BJ (cell line): Measurements from ENCODE around the gene RAI1. TPM values are rescaled to one million over a fixed set of nuclear protein-coding genes. Genes with fewer than 3 reads are reported as not detected.

Experiments
- CTCF ChIA-PET: fragments of 350-600 bp; formaldehyde crosslinking; extraction: SDS; loops from one replicate; lab custom pipeline; 2021; ENCODE audit warnings: antibody characterized with exemption, inconsistent platforms; lab: Yijun Ruan, JAX
- POLR2A ChIA-PET: fragments of 300-600 bp; sonication (Branson Sonifier 250); formaldehyde crosslinking; extraction: SDS; loops from one replicate; lab custom pipeline; 2021; ENCODE audit warnings: antibody characterized with exemption; lab: Charles Lee
- DNase-seq: peaks from one replicate; pipeline ENCODE4 v3.0.0-alpha.2; 2011; ENCODE audit warnings: low read depth
- H3K27me3 ChIP-seq: 2 replicates; pipeline ENCODE4 v1.6.0; 2011; ENCODE audit warnings: low read length; ENCODE audit not compliant: control insufficient read depth, insufficient read depth
- H3K36me3 ChIP-seq: 2 replicates; pipeline ENCODE4 v1.5.1; 2011; ENCODE audit warnings: low read length; ENCODE audit not compliant: control insufficient read depth, insufficient read depth
- H3K4me3 ChIP-seq: 2 replicates; pipeline ENCODE4 v1.5.1; 2011; ENCODE audit warnings: low read depth, mild to moderate bottlenecking, control low read depth, low read length
- CTCF ChIP-seq: IDR thresholded peaks from 2 replicates; pipeline ENCODE4 v1.5.1; 2011; ENCODE audit warnings: low read depth, mild to moderate bottlenecking, control low read depth, inconsistent platforms, low read length, moderate library complexity; ENCODE audit not compliant: insufficient read depth
- polyA plus RNA-seq: library from polyadenylated mRNA; depleted of rRNA; stranded (reverse); fragments of >200 nt; gene quantifications from 2 replicates; pipeline ENCODE4 v1.2.3, GENCODE V29; 2011

RAI1 gene
- polyA plus RNA-seq, 1 experiment: 2.4 TPM

GRCh38 chr17:17668775-17669579 lies 12.3 kb upstream of the RAI1 start:
- POLR2A ChIA-PET: no interaction called here
- DNase-seq: no peak
- no peak overlapping the region for H3K4me3 ChIP-seq
- CTCF ChIA-PET: interaction anchor here (0.6 to 4.9 kb wide), 5 partner anchors 11 to 389 kb away, joined by 3 to 19 read pairs (median 3); no protein-coding TSS in a partner anchor
- H3K36me3 ChIP-seq: no peaks in the 10 kb centered on the region
- no peak for TF ChIP-seq CTCF
- no peaks in the 10 kb centered on the region for H3K27me3 ChIP-seq

DNA sequence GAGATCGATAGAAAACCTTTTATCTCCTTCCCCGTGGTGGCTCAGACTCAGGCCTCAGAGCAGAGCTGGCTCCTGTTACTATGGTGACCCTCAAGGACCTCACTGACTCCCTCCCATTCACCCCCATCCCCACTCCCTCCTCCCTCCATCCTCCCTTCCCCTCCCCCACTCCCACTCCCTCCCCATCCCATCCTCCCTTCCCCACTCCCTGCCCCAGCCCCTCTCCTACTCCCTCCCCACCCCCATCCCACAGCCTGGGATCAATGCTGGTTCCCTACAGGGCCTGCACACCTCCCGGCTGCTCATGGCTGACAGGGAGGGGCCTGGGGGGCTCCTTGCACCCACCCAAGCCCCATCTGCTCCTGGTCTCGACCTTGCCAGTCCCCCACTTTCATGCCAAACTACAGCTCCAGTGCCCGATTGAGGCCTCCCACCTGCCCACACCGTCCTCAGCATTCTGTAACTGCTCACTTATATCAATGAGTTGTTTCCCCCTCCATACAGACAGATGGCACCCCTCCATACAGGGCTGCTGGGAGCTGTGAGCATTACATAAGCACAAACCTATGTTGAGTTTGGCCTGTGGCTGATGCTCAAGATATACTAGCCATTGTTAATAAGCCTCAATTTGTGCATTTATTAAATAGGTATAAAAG lies 11.6 kb upstream of the RAI1 start:
- no peaks in the 10 kb centered on the region for H3K36me3 ChIP-seq
- CTCF ChIA-PET: interaction anchor here (1.6 to 4.9 kb wide), 2 partner anchors 10 to 315 kb away, joined by 3 to 19 read pairs; no protein-coding TSS in a partner anchor
- no peak for TF ChIP-seq CTCF
- H3K4me3 ChIP-seq: no peak overlapping the region
- no peak for DNase-seq
- POLR2A ChIA-PET: no interaction called here
- no peaks in the 10 kb centered on the region for H3K27me3 ChIP-seq

DNA sequence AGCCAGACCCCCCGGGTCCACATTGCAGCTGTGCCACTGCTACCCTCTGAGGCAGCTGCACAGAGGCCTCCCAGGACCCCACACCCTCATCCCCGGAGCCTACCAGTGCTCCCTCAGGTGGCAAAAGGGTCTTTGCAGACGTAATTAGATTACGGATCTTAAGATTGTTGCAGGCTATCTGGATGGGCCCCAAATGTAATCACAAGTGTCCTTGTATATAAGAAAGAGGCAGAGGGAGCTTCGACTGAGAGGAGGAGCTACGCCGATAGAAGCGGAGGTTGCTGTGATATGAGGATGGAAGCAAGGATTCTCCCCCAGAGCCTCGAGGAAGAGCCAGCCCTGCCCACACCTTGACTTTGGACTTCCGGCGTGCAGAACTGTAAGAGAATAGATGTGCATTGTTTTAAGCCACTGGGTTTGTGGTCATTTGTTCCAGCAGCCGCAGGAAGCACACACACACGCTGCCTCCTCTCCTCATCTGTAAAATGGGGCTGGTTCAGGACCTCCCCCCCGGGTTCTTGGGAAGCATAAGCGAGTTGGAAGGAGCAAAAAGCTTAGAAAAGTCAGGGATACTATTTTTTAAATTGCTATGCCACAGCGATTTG lies 10.5 kb upstream of the RAI1 start:
- ChIA-PET POLR2A (no interaction called here), CTCF (no interaction called here)
- H3K4me3 ChIP-seq: no peak overlapping the region
- no peak for TF ChIP-seq CTCF
- DNase-seq: no peak
- H3K27me3 ChIP-seq: no peaks in the 10 kb centered on the region
- no peaks in the 10 kb centered on the region for H3K36me3 ChIP-seq

GRCh38 chr17:17671369-17672129 lies 9.7 kb upstream of the RAI1 start:
- POLR2A ChIA-PET: interaction anchor here (0.6 kb wide), 1 partner anchor 206 kb away, joined by 4 read pairs; no protein-coding TSS in a partner anchor
- no peak overlapping the region for H3K4me3 ChIP-seq
- H3K36me3 ChIP-seq: no peaks in the 10 kb centered on the region
- no peak for TF ChIP-seq CTCF
- no peaks in the 10 kb centered on the region for H3K27me3 ChIP-seq
- CTCF ChIA-PET: interaction anchor here (1.3 to 2.5 kb wide), 2 partner anchors 8 to 10 kb away, joined by 6 to 16 read pairs; partner anchors contain the start of gene RAI1
- no peak for DNase-seq
